Activated CD4-positive, alpha-beta T cell treated with anti-CD3 and anti-CD28 coated beads for 36 hours (primary cell): Measurements from ENCODE around the gene SKOR1. TPM values are rescaled to one million over a fixed set of nuclear protein-coding genes. Genes with fewer than 3 reads are reported as not detected.

Experiments
- ATAC-seq: fragments of 200-7000 bp; cut with Tn5 transposase; one replicate; pipeline ENCODE4 v1.10.0; 2021; ENCODE audit warnings: mild to moderate bottlenecking, moderate library complexity
- CTCF ChIA-PET: fragments of 350-600 bp; sonication (Branson Sonifier 250); formaldehyde crosslinking; loops from one replicate; lab custom pipeline; 2021; ENCODE audit warnings: antibody characterized with exemption; lab: Charles Lee
- POLR2A ChIA-PET: fragments of 350-600 bp; sonication (Branson Sonifier 250); formaldehyde crosslinking; loops from one replicate; lab custom pipeline; 2021; ENCODE audit warnings: antibody characterized with exemption, inconsistent platforms; lab: Charles Lee
- DNase-seq: peaks from one replicate; pipeline ENCODE4 v3.0.0-alpha.2; 2020
- H3K27ac Mint-ChIP-seq: one replicate; pipeline ENCODE4 v1.8.0; 2021; ENCODE audit warnings: mixed read lengths
- H3K27me3 Mint-ChIP-seq: one replicate; pipeline ENCODE4 v1.8.0; 2021; ENCODE audit warnings: mixed read lengths
- H3K36me3 Mint-ChIP-seq: one replicate; pipeline ENCODE4 v1.8.0; 2021; ENCODE audit warnings: low read depth, mixed read lengths
- H3K4me1 Mint-ChIP-seq: one replicate; pipeline ENCODE4 v1.8.0; 2021; ENCODE audit warnings: mixed read lengths
- H3K4me3 Mint-ChIP-seq: one replicate; pipeline ENCODE4 v1.8.0; 2021; ENCODE audit warnings: mild to moderate bottlenecking, moderate library complexity, mixed read lengths
- H3K9me3 Mint-ChIP-seq: one replicate; pipeline ENCODE4 v1.8.0; 2021; ENCODE audit warnings: low read depth, mixed read lengths
- intact Hi-C, 2 experiments: fragments of 100-400 bp; cut with DNase I in 1 of 2; cut with micrococcal nuclease in 1 of 2; formaldehyde crosslinking; loops; one replicate each; pipeline versions ENCODE4 v1.14.2 to v1.15.1; 2022 to 2024; cut with DNase I, micrococcal nuclease
- total RNA-seq, 2 experiments: library from RNA; stranded (reverse); gene quantifications; one replicate each; pipeline ENCODE4 v1.2.3, GENCODE V29; 2021

SKOR1 gene
- total RNA-seq, 2 experiments from 2014 or later, result 0.16 to 0.18 TPM

GRCh38 chr15:67843092-67843501 is 17.8 kb downstream of the SKOR1 start:
- ChIA-PET POLR2A (interaction anchor here (0.6 kb wide), 1 partner anchor 438 kb away, joined by 3 read pairs; no protein-coding TSS in a partner anchor), CTCF (no interaction called here)
- no peak for DNase-seq
- Mint-ChIP-seq H3K9me3 (no peaks in the 10 kb centered on the region), H3K27me3 (no peaks in the 10 kb centered on the region), H3K4me1 (peaks cover 16% of the 10 kb centered on the region), H3K27ac (no peak overlapping the region), H3K4me3 (no peak overlapping the region), H3K36me3 (peaks cover 3% of the 10 kb centered on the region)
- ATAC-seq, result no peak
- intact Hi-C loops, result no loop called here

DNA sequence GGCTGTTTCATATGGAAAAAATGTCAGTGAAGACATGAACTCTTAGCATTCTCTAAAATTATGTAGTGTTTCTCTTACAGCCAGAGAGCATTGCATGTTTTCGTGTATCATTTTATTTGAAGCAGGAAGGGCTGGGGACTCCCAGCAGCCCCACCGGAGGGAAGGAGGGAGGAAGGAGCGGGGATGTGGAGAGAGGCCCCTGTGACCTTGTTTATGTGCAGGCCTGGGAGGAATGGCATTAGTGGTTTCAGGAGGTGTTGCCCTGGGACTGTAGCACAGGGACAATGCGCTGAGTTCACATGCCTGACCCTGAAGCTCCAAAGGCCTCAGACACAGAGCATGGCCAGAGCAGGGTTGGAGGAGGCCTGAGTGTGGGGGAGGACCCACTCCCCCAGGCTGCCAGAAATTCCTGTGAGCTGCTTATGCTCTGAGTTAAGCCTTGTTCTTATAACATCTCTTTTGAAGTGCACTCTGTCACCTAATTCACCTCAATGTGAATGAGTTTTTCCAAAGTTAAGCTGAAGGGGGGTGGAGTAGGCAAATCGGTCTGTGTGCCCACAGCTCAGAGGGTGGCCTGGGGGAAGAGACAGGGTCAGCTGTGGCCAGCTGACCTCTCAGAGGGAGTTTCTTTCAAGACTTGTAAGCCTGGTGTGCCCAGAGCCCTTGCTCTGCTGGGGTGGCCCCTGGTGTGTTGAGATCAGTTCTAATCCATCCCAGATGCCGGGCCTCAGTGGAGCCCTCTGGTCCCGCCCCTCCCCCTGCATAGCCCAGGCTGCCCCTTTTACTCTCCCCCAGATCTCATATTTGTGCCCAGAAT is 18.5 kb downstream of the SKOR1 start:
- Mint-ChIP-seq H3K36me3 (peaks cover 3% of the 10 kb centered on the region), H3K9me3 (no peaks in the 10 kb centered on the region), H3K4me3 (no peak overlapping the region), H3K27me3 (peaks cover 1% of the 10 kb centered on the region), H3K27ac (no peak overlapping the region), H3K4me1 (peaks cover 14% of the 10 kb centered on the region)
- DNase-seq (no peak), ATAC-seq (no peak)
- ChIA-PET CTCF (no interaction called here), POLR2A (no interaction called here)
- intact Hi-C loops, result no loop called here

DNA sequence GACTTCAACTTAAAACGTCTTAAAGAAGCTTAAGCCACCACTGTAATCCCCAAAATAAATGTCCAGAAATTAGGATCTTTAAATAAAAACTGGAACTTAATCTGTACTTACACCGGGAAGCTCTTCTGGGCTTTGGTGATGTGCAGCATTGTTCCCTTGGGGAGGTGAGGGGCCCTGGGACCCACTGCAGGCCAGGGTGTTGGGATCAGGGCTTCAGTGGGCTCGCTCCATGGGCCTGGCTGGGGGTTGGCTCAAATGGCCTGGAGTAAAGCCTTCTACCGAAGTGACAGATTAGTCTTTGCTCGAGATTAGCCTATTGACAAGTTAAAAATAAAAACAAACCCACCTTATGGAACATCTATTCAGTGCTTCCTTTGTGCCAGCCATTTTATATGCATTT is 20.7 kb downstream of the SKOR1 start:
- no peak for ATAC-seq
- ChIA-PET POLR2A (no interaction called here), CTCF (no interaction called here)
- no peak for DNase-seq
- intact Hi-C loops, result no loop called here
- Mint-ChIP-seq H3K4me1 (peaks cover 6% of the 10 kb centered on the region), H3K27ac (no peak overlapping the region), H3K27me3 (peaks cover 1% of the 10 kb centered on the region), H3K9me3 (no peaks in the 10 kb centered on the region), H3K36me3 (no peaks in the 10 kb centered on the region), H3K4me3 (no peak overlapping the region)

DNA sequence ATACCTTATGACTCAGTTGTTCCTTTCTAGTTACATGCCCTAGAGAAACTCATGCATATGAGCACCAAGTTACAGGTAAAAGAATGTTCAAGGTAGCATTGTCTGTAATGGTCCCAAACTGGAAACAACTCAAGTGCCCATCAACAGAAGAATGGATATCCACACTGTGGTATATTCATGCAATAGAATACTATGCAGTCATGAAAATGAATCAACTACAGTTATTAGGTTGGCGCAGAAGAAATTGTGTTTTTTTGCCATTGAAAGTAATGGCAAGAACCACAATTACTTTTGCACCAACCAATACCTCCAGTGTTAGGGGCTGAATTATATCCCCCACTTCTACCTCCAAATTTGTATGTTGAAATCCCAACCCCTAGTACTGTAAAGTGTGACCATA is 24.2 kb downstream of the SKOR1 start:
- no peak for ATAC-seq
- Mint-ChIP-seq H3K4me1 (peaks cover 3% of the 10 kb centered on the region), H3K4me3 (no peak overlapping the region), H3K27me3 (peaks cover 1% of the 10 kb centered on the region), H3K27ac (no peak overlapping the region), H3K9me3 (no peaks in the 10 kb centered on the region), H3K36me3 (no peaks in the 10 kb centered on the region)
- ChIA-PET CTCF (interaction anchor here (0.9 to 1.2 kb wide), 2 partner anchors 8 to 14 kb away, joined by 3 read pairs; no protein-coding TSS in a partner anchor), POLR2A (no interaction called here)
- no peak for DNase-seq
- intact Hi-C loops, result no loop called here

GRCh38 chr15:67850336-67850735 is 25.0 kb downstream of the SKOR1 start:
- no peaks in the 10 kb centered on the region for H3K36me3 Mint-ChIP-seq
- ChIA-PET POLR2A (no interaction called here), CTCF (interaction anchor here (0.9 to 1.2 kb wide), 2 partner anchors 9 to 13 kb away, joined by 3 read pairs; no protein-coding TSS in a partner anchor)
- H3K4me1 Mint-ChIP-seq, result peaks cover 3% of the 10 kb centered on the region
- no peak for DNase-seq
- no peaks in the 10 kb centered on the region for H3K9me3 Mint-ChIP-seq
- no peak overlapping the region for H3K27ac Mint-ChIP-seq
- peaks cover 1% of the 10 kb centered on the region for H3K27me3 Mint-ChIP-seq
- no peak for ATAC-seq
- no peak overlapping the region for H3K4me3 Mint-ChIP-seq
- intact Hi-C loops, result no loop called here

- Mint-ChIP-seq H3K27ac (no peak overlapping the region), H3K9me3 (no peaks in the 10 kb centered on the region), H3K27me3 (peaks cover 1% of the 10 kb centered on the region), H3K36me3 (no peaks in the 10 kb centered on the region), H3K4me1 (peaks cover 8% of the 10 kb centered on the region), H3K4me3 (no peak overlapping the region)
- no peak for DNase-seq
- POLR2A ChIA-PET, result no interaction called here
- no peak for ATAC-seq
- CTCF ChIA-PET, result no interaction called here
- intact Hi-C loops, result no loop called here
Observed at GRCh38 chr15:67850994-67851571, 25.8 kb downstream of the SKOR1 start.

GRCh38 chr15:67852418-67852817 is 27.1 kb downstream of the SKOR1 start:
- DNase-seq, result no peak
- ChIA-PET POLR2A (no interaction called here), CTCF (interaction anchor here (1.1 kb wide), 1 partner anchor 303 kb away, joined by 3 read pairs; no protein-coding TSS in a partner anchor)
- Mint-ChIP-seq H3K36me3 (no peaks in the 10 kb centered on the region), H3K4me1 (peaks cover 9% of the 10 kb centered on the region), H3K27ac (no peak overlapping the region), H3K9me3 (no peaks in the 10 kb centered on the region), H3K4me3 (no peak overlapping the region), H3K27me3 (peaks cover 1% of the 10 kb centered on the region)
- no peak for ATAC-seq
- intact Hi-C loops, result no loop called here

DNA sequence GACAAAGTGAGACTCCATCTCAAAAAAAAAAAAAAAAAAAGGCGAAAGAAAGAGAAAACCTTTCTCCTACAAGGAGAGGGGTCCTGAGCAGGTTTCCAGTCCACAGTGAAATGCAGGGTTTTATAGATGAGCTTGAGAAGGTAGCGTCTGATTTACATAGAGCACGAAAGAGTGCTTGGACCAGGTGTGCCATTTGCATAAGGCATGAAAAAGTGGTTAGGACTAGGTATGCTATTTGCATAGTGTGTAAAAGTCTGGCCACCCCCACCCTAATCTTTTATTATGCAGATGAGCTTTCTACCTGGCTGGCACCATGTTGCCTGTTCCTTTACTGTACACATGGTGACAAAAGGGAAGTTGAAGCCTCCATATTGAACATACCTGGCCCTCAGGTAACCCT is 28.1 kb downstream of the SKOR1 start:
- Mint-ChIP-seq H3K27me3 (no peaks in the 10 kb centered on the region), H3K4me1 (peaks cover 9% of the 10 kb centered on the region), H3K36me3 (no peaks in the 10 kb centered on the region), H3K27ac (no peak overlapping the region), H3K9me3 (no peaks in the 10 kb centered on the region), H3K4me3 (no peak overlapping the region)
- ATAC-seq (no peak), DNase-seq (no peak)
- intact Hi-C loops, result no loop called here
- ChIA-PET POLR2A (no interaction called here), CTCF (interaction anchor here (0.7 to 1.3 kb wide), 4 partner anchors 10 to 302 kb away, joined by 3 read pairs; no protein-coding TSS in a partner anchor)

DNA sequence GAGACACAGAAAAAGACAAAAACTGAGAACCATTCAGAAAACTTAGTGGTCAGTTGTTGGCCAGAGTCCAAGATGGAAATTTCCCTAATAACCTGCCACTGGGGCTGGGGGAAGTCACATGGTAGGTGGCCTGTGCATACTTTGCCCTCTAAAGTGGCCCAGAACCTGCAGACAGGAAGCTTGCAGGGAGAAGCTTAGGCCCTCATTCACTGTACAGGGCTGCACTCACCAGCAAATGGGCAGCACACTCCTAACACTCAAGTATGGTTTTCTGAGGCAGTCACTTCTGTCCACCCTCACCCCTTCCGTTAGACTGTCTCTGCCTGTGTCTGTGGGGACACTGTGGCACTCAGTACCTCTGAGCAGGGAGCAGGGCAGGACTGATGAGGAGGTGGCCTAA is 29.0 kb downstream of the SKOR1 start:
- ChIA-PET CTCF (interaction anchor here (0.9 to 1.3 kb wide), 2 partner anchors 9 to 10 kb away, joined by 3 read pairs; no protein-coding TSS in a partner anchor), POLR2A (no interaction called here)
- Mint-ChIP-seq H3K27me3 (no peaks in the 10 kb centered on the region), H3K27ac (no peak overlapping the region), H3K4me3 (no peak overlapping the region), H3K9me3 (no peaks in the 10 kb centered on the region), H3K4me1 (peaks cover 9% of the 10 kb centered on the region), H3K36me3 (no peaks in the 10 kb centered on the region)
- intact Hi-C loops, result no loop called here
- ATAC-seq (no peak), DNase-seq (no peak)

- Mint-ChIP-seq H3K27ac (peak overlapping the region; percentile 42), H3K4me1 (peaks cover 9% of the 10 kb centered on the region), H3K36me3 (no peaks in the 10 kb centered on the region), H3K9me3 (no peaks in the 10 kb centered on the region), H3K4me3 (no peak overlapping the region), H3K27me3 (no peaks in the 10 kb centered on the region)
- intact Hi-C loops, result no loop called here
- DNase-seq (peak; percentile 41), ATAC-seq (peak; percentile 68)
- POLR2A ChIA-PET, result no interaction called here
- CTCF ChIA-PET, result interaction anchor here (0.7 kb wide), 1 partner anchor 93 kb away, joined by 3 read pairs; no protein-coding TSS in a partner anchor
Observed at GRCh38 chr15:67855842-67856241, 30.5 kb downstream of the SKOR1 start.

DNA sequence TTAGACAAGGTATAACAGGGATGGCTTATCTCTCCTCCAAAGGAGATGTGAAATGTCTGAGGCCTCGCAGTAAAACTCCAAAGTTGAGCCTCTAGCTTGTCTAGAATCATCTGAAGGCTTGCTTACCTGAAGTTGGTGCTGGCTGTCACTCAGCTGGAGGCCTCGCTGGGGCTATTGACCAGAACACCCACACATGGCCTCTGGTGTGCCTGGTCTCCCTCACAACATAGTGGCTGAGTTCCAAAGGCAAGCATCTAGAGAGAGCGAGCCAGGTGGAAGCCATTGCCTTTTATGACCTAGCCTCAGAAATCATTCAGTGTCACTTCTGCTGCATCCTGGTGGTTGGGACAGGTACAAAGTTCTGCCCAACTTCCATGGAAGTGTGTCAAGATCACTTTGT is 31.9 kb downstream of the SKOR1 start:
- ChIA-PET POLR2A (no interaction called here), CTCF (interaction anchor here (1.1 kb wide), 1 partner anchor 17 kb away, joined by 3 read pairs; no protein-coding TSS in a partner anchor)

More for the DNA sequence above, 31.9 kb downstream of the SKOR1 start:
- Mint-ChIP-seq H3K4me3 (no peak overlapping the region), H3K4me1 (peaks cover 6% of the 10 kb centered on the region), H3K9me3 (no peaks in the 10 kb centered on the region), H3K36me3 (no peaks in the 10 kb centered on the region), H3K27ac (no peak overlapping the region), H3K27me3 (no peaks in the 10 kb centered on the region)
- intact Hi-C loops, result no loop called here
- ATAC-seq, result no peak
- DNase-seq, result no peak
